ENCODE data around the gene COX5B. TPM values are rescaled to one million over a fixed set of nuclear protein-coding genes. Genes with fewer than 3 reads are reported as not detected.
A peak's percentile ranks its signal among the peaks of the same experiment; 100 is the strongest.
"Not testable (repeated sequence)": the region's sequence is repeated elsewhere in the genome, so short reads cannot be mapped to it uniquely, and the experiment has no call there.

Gene COX5B
- total RNA-seq, 1 experiment from 2014 or later, result 272 TPM

- no peak overlapping the region for H3K27ac Mint-ChIP-seq (ENCODE audit: low read depth, unreplicated experiment)
- POLR2A ChIA-PET, result no interaction called here
- H3K4me3 Mint-ChIP-seq (ENCODE audit: unreplicated experiment), result no peak overlapping the region
- H3K27me3 Mint-ChIP-seq (ENCODE audit: insufficient read depth, unreplicated experiment), result no peaks in the 10 kb centered on the region
- intact Hi-C loops (cut with micrococcal nuclease), result no loop called here
- H3K4me1 Mint-ChIP-seq (ENCODE audit: insufficient read depth, unreplicated experiment), result no peaks in the 10 kb centered on the region
- H3K9me3 Mint-ChIP-seq (ENCODE audit: unreplicated experiment), result no peaks in the 10 kb centered on the region
- TF ChIP-seq, protein P1, sequence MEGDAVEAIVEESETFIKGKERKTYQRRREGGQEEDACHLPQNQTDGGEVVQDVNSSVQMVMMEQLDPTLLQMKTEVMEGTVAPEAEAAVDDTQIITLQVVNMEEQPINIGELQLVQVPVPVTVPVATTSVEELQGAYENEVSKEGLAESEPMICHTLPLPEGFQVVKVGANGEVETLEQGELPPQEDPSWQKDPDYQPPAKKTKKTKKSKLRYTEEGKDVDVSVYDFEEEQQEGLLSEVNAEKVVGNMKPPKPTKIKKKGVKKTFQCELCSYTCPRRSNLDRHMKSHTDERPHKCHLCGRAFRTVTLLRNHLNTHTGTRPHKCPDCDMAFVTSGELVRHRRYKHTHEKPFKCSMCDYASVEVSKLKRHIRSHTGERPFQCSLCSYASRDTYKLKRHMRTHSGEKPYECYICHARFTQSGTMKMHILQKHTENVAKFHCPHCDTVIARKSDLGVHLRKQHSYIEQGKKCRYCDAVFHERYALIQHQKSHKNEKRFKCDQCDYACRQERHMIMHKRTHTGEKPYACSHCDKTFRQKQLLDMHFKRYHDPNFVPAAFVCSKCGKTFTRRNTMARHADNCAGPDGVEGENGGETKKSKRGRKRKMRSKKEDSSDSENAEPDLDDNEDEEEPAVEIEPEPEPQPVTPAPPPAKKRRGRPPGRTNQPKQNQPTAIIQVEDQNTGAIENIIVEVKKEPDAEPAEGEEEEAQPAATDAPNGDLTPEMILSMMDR (IDR thresholded peaks at IDR 0.05; ENCODE audit: unreplicated experiment), result no peak
- CTCF ChIA-PET, result no interaction called here
- BruUV-seq (replicated peaks), result no TSS peak
- DNase-seq (ENCODE audit: unreplicated experiment), result no peak
- no peaks in the 10 kb centered on the region for H3K36me3 Mint-ChIP-seq (ENCODE audit: insufficient read depth, unreplicated experiment)
Measured at GRCh38 chr2:97617911-97618310, 28.0 kb upstream of the COX5B start.

DNA sequence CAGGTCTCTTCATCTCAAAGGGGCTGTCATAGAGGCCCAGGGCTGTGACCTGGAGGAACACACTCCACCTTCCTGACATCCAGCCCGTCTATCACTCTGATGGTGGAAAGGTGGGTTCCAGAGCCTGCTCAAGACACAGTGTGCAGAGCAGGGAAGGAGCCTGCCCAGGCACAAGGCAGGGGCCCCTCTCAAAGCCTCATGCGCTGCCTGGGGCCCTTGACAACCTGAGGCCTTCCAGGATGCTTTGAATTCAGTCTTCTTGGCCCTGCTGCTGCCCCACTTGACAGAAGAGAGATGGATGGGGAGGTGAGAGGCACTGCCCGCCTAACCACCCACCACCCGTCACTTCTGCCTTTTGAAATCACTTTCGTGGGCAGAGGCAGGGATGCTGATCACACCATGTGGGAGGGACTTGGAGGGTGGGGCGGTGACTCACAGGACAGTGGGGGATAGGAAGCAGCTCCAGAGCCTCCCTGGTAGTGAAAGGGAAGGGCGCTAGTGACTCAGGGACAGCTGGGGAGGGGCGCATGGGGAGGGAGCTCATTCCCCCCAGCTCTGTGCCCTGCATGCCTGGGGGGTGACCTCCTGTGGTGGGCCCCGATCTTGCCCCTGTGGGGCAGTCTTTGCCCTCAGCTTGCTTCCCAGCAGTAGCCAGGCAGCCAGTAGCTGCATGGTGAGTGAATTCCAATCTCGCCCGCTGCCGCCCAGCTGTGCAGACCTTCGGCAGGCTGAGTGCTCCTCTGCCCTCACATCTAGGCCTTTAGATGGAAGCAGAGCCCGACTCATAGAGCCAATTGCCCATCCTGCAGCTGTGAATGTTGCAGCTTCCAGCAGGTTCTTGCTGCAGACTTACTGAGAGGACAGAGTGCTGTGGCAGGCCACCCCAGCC is 26.7 kb upstream of the COX5B start:
- not testable (repeated sequence) for BruUV-seq (replicated peaks)

GRCh38 chr2:97620492-97620891 is 25.4 kb upstream of the COX5B start:
- H3K27ac Mint-ChIP-seq (ENCODE audit: low read depth, unreplicated experiment); POLR2A ChIA-PET; CTCF ChIA-PET; H3K36me3 Mint-ChIP-seq (ENCODE audit: insufficient read depth, unreplicated experiment); H3K27me3 Mint-ChIP-seq (ENCODE audit: insufficient read depth, unreplicated experiment); intact Hi-C loops (cut with micrococcal nuclease); H3K4me3 Mint-ChIP-seq (ENCODE audit: unreplicated experiment); BruUV-seq (replicated peaks); DNase-seq (ENCODE audit: unreplicated experiment); H3K4me1 Mint-ChIP-seq (ENCODE audit: insufficient read depth, unreplicated experiment); H3K9me3 Mint-ChIP-seq (ENCODE audit: unreplicated experiment): not testable (repeated sequence)

More for the DNA sequence above, 26.7 kb upstream of the COX5B start:
- H3K4me3 Mint-ChIP-seq (ENCODE audit: unreplicated experiment); H3K27me3 Mint-ChIP-seq (ENCODE audit: insufficient read depth, unreplicated experiment); H3K4me1 Mint-ChIP-seq (ENCODE audit: insufficient read depth, unreplicated experiment); CTCF ChIA-PET; intact Hi-C loops (cut with micrococcal nuclease); H3K9me3 Mint-ChIP-seq (ENCODE audit: unreplicated experiment); POLR2A ChIA-PET; H3K27ac Mint-ChIP-seq (ENCODE audit: low read depth, unreplicated experiment); H3K36me3 Mint-ChIP-seq (ENCODE audit: insufficient read depth, unreplicated experiment); DNase-seq (ENCODE audit: unreplicated experiment): not testable (repeated sequence)

- H3K4me1 Mint-ChIP-seq (ENCODE audit: insufficient read depth, unreplicated experiment); H3K4me3 Mint-ChIP-seq (ENCODE audit: unreplicated experiment); H3K27ac Mint-ChIP-seq (ENCODE audit: low read depth, unreplicated experiment); POLR2A ChIA-PET; intact Hi-C loops (cut with micrococcal nuclease); CTCF ChIA-PET; BruUV-seq (replicated peaks); DNase-seq (ENCODE audit: unreplicated experiment); H3K36me3 Mint-ChIP-seq (ENCODE audit: insufficient read depth, unreplicated experiment); H3K9me3 Mint-ChIP-seq (ENCODE audit: unreplicated experiment); H3K27me3 Mint-ChIP-seq (ENCODE audit: insufficient read depth, unreplicated experiment): not testable (repeated sequence)
Measured at GRCh38 chr2:97622976-97623375, 22.9 kb upstream of the COX5B start.

- BruUV-seq (replicated peaks); H3K4me3 Mint-ChIP-seq (ENCODE audit: unreplicated experiment); H3K36me3 Mint-ChIP-seq (ENCODE audit: insufficient read depth, unreplicated experiment); H3K9me3 Mint-ChIP-seq (ENCODE audit: unreplicated experiment); H3K4me1 Mint-ChIP-seq (ENCODE audit: insufficient read depth, unreplicated experiment); H3K27me3 Mint-ChIP-seq (ENCODE audit: insufficient read depth, unreplicated experiment); intact Hi-C loops (cut with micrococcal nuclease); DNase-seq (ENCODE audit: unreplicated experiment): not testable (repeated sequence)
- POLR2A ChIA-PET, result interaction anchor here (0.7 to 0.8 kb wide), 3 partner anchors 20 to 1104 kb away, joined by 3 to 4 read pairs (median 3); partner anchors contain the start of gene COX5B
- CTCF ChIA-PET, result interaction anchor here (1.6 kb wide), 1 partner anchor 72 kb away, joined by 4 read pairs; no protein-coding TSS in a partner anchor
- peak overlapping the region; percentile 23 for H3K27ac Mint-ChIP-seq (ENCODE audit: low read depth, unreplicated experiment)
Measured at GRCh38 chr2:97625354-97626048, 20.4 kb upstream of the COX5B start.

- H3K4me1 Mint-ChIP-seq (ENCODE audit: insufficient read depth, unreplicated experiment); H3K4me3 Mint-ChIP-seq (ENCODE audit: unreplicated experiment); BruUV-seq (replicated peaks); H3K9me3 Mint-ChIP-seq (ENCODE audit: unreplicated experiment); intact Hi-C loops (cut with micrococcal nuclease); H3K27me3 Mint-ChIP-seq (ENCODE audit: insufficient read depth, unreplicated experiment); H3K36me3 Mint-ChIP-seq (ENCODE audit: insufficient read depth, unreplicated experiment): not testable (repeated sequence)
- ChIA-PET POLR2A (interaction anchor here (0.7 to 0.8 kb wide), 3 partner anchors 19 to 1103 kb away, joined by 3 to 4 read pairs (median 3); partner anchors contain the start of gene COX5B), CTCF (interaction anchor here (1.6 kb wide), 1 partner anchor 71 kb away, joined by 4 read pairs; no protein-coding TSS in a partner anchor)
- H3K27ac Mint-ChIP-seq (ENCODE audit: low read depth, unreplicated experiment), result peak overlapping the region; percentile 23
- DNase-seq (ENCODE audit: unreplicated experiment), result peak; percentile 5
Measured at GRCh38 chr2:97626049-97626430, 19.8 kb upstream of the COX5B start.
